GM12878 (cell line): ENCODE results near the gene PATZ1. TPM values are rescaled to one million over a fixed set of nuclear protein-coding genes. Genes with fewer than 3 reads are reported as not detected.
A peak's percentile ranks its signal among the peaks of the same experiment; 100 is the strongest.

Experiments used
- BMI1 ChIP-seq: fragments of 450-650 bp; IDR thresholded peaks from 2 replicates; pipeline ENCODE4 v1.6.1; 2016; ENCODE audit warnings: mild to moderate bottlenecking, moderate library complexity, borderline replicate concordance
- CBFB ChIP-seq: IDR thresholded peaks from 2 replicates; pipeline ENCODE4 v1.6.1; 2016; ENCODE audit warnings: antibody characterized with exemption, low read depth
- CHD2 ChIP-seq: IDR thresholded peaks from 2 replicates; pipeline ENCODE4 v1.6.1; 2011; ENCODE audit warnings: low read depth, low read length, improper control_type of control experiment, borderline replicate concordance
- IKZF1 ChIP-seq: fragments of 450-650 bp; conservative IDR thresholded peaks from 2 replicates; pipeline ENCODE4 v1.6.1; 2017; ENCODE audit warnings: antibody characterized with exemption, mild to moderate bottlenecking
- MEF2A ChIP-seq: IDR thresholded peaks from 2 replicates; pipeline ENCODE4 v1.6.1; 2011; ENCODE audit warnings: low read depth, mild to moderate bottlenecking, low read length, moderate library complexity; ENCODE audit not compliant: insufficient read depth
- MTA3 ChIP-seq: IDR thresholded peaks from 2 replicates; pipeline ENCODE4 v1.6.1; 2012; ENCODE audit warnings: low read length, inconsistent platforms, borderline replicate concordance
- RUNX3 ChIP-seq: IDR thresholded peaks from 2 replicates; pipeline ENCODE4 v1.6.1; 2012; ENCODE audit warnings: low read length, inconsistent platforms
- SREBF1 ChIP-seq: IDR thresholded peaks from 2 replicates; pipeline ENCODE4 v1.6.1; 2012; ENCODE audit warnings: mild to moderate bottlenecking, low read length
- YBX1 ChIP-seq: fragments of 450-650 bp; IDR thresholded peaks from 2 replicates; pipeline ENCODE4 v1.6.1; 2016; ENCODE audit warnings: antibody characterized with exemption
- YY1 ChIP-seq: IDR thresholded peaks from 2 replicates; pipeline ENCODE4 v1.6.1; 2011; ENCODE audit warnings: low read depth, mild to moderate bottlenecking, low read length
- ZNF622 ChIP-seq: fragments of 450-650 bp; IDR thresholded peaks from 2 replicates; pipeline ENCODE4 v1.6.1; 2017; ENCODE audit warnings: mild to moderate bottlenecking, inconsistent platforms
- polyA plus RNA-seq, 11 experiments: library from polyadenylated mRNA; depleted of rRNA in 4 of 11; unstranded in 6 of 11; stranded (reverse) in 5 of 11; fragments of >200 nt; fragmentation: Nextera tagmentation in 4 of 11; fragmentation: Illumina TruSeq in 1 of 11; extraction: Ambion mirVana in 4 of 11; extraction: Trizol in 1 of 11; gene quantifications; 1 replicate in 1 of 11; 2 replicates in 10 of 11; pipeline versions ENCODE4 v1.2.1 to v1.2.3, GENCODE V29; 2011 to 2016; ENCODE audit warnings: inconsistent platforms in 2 of 11, missing spikeins in 2 of 11, low read depth in 1 of 11
- total RNA-seq, 4 experiments: library from RNA; depleted of rRNA in 3 of 4; stranded (reverse); fragments of >200 nt in 3 of 4; fragmentation: Illumina TruSeq in 1 of 4; extraction: Trizol in 1 of 4; gene quantifications; 2 replicates each; pipeline versions ENCODE4 v1.2.1 to v1.2.3, GENCODE V29; 2013 to 2021
- TF ChIP-seq, protein P1 (sequence below): IDR thresholded peaks from 2 replicates; pipeline ENCODE4 v1.6.1; 2011; ENCODE audit warnings: borderline replicate concordance, low read depth, mild to moderate bottlenecking, moderate library complexity, mixed read lengths, low read length; ENCODE audit not compliant: insufficient read depth; ENCODE audit errors: extremely low read length
- TF ChIP-seq, protein P2 (sequence below), 3 experiments: IDR thresholded peaks in 2 of 3; conservative IDR thresholded peaks in 1 of 3; 2 replicates each; pipeline ENCODE4 v1.5.1; 2011; ENCODE audit warnings: low read depth in 3 of 3, low read length in 3 of 3, mild to moderate bottlenecking in 3 of 3, control low read depth in 2 of 3, moderate library complexity in 2 of 3, inconsistent platforms in 1 of 3, mixed read lengths in 1 of 3; ENCODE audit not compliant: control insufficient read depth in 2 of 3, insufficient read depth in 1 of 3; ENCODE audit errors: extremely low read depth in 1 of 3
- TF ChIP-seq, protein P3 (sequence below): IDR thresholded peaks from 2 replicates; pipeline ENCODE4 v1.6.1; 2012; ENCODE audit warnings: low read depth, low read length, improper control_type of control experiment
- TF ChIP-seq, protein P4 (sequence below): fragments of 450-650 bp; IDR thresholded peaks from 2 replicates; pipeline ENCODE4 v1.6.1; 2017; ENCODE audit warnings: borderline replicate concordance
- TF ChIP-seq, protein P5 (sequence below): fragments of 450-650 bp; IDR thresholded peaks from 2 replicates; pipeline ENCODE4 v1.6.1; 2017; ENCODE audit warnings: low read depth, mild to moderate bottlenecking, moderate library complexity
- TF ChIP-seq, protein P6 (sequence below): IDR thresholded peaks from 2 replicates; pipeline ENCODE4 v1.6.1; 2012; ENCODE audit warnings: low read depth, low read length, improper control_type of control experiment

Gene PATZ1
- total and polyA plus RNA-seq, 10 of the 15 experiments (the other 5 are each of a cell fraction or from before 2014, with no cell fraction given): 3.6 to 32.7 (median 13.9) TPM

DNA sequence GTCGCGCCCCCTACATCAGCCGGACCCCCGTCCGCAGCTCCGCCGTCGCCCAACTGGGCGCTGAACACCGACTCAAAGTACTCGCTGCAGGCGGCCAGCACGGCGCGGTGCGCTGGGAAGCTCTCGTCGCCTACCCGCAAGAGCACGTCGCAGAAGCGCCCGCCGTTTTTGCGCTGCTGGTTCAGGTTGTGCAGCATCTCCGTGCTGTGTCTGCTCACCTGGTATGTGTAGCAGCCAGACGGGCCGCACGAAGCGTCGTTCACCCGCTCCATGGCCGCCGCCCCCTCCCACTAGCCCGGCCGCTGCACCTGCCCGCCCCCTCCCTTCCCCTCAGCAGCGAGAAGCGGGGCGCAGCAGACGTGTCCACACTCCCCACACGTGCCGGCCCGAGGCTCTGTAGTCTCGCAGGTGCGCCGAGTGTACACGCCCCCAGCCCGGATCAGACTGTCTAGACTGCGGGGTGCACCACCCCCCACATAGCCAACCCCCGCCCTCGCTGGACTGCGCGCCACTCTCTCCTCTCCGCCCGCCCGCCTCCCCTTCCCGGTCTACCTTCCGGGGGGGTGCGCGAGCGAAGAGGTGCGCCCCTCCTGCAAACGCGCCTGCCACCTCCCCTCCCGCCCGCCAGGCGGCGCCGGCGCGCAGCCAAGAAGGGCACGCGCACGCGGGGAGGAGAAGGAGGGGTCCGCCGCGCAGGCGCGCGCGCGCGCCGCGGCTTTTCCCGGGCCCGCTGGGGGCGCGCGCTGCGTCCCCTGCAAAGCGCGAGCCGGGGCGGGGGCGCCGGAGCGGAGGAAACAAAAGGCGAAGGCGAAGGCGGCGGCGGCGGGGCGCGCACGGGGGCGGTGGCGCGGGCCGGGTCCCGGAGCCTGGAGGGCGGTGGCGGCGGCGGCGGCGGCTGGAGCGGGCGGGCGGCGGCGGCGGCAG, 553 bp downstream of the PATZ1 start (continued):
- TF ChIP-seq MTA3: no peak
- no peak for TF ChIP-seq RUNX3
- no peak for TF ChIP-seq ZNF622
- TF ChIP-seq, protein P1, sequence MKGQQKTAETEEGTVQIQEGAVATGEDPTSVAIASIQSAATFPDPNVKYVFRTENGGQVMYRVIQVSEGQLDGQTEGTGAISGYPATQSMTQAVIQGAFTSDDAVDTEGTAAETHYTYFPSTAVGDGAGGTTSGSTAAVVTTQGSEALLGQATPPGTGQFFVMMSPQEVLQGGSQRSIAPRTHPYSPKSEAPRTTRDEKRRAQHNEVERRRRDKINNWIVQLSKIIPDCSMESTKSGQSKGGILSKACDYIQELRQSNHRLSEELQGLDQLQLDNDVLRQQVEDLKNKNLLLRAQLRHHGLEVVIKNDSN: no peak
- no peak for TF ChIP-seq CBFB
- no peak for TF ChIP-seq CHD2
- TF ChIP-seq, protein P2, sequence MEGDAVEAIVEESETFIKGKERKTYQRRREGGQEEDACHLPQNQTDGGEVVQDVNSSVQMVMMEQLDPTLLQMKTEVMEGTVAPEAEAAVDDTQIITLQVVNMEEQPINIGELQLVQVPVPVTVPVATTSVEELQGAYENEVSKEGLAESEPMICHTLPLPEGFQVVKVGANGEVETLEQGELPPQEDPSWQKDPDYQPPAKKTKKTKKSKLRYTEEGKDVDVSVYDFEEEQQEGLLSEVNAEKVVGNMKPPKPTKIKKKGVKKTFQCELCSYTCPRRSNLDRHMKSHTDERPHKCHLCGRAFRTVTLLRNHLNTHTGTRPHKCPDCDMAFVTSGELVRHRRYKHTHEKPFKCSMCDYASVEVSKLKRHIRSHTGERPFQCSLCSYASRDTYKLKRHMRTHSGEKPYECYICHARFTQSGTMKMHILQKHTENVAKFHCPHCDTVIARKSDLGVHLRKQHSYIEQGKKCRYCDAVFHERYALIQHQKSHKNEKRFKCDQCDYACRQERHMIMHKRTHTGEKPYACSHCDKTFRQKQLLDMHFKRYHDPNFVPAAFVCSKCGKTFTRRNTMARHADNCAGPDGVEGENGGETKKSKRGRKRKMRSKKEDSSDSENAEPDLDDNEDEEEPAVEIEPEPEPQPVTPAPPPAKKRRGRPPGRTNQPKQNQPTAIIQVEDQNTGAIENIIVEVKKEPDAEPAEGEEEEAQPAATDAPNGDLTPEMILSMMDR (IDR thresholded peaks at IDR 0.05 in 2 of 3, conservative IDR thresholded peaks at IDR 0.05 in 1 of 3; ENCODE audit: control insufficient read depth in 2 of 3, extremely low read depth in 1 of 3, insufficient read depth in 1 of 3, low read depth in 3 of 3, low read length in 3 of 3): peak; percentile 86 to 94 (median 86)
- TF ChIP-seq, protein P3, sequence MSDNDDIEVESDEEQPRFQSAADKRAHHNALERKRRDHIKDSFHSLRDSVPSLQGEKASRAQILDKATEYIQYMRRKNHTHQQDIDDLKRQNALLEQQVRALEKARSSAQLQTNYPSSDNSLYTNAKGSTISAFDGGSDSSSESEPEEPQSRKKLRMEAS: peak; percentile 63
- TF ChIP-seq, protein P4, sequence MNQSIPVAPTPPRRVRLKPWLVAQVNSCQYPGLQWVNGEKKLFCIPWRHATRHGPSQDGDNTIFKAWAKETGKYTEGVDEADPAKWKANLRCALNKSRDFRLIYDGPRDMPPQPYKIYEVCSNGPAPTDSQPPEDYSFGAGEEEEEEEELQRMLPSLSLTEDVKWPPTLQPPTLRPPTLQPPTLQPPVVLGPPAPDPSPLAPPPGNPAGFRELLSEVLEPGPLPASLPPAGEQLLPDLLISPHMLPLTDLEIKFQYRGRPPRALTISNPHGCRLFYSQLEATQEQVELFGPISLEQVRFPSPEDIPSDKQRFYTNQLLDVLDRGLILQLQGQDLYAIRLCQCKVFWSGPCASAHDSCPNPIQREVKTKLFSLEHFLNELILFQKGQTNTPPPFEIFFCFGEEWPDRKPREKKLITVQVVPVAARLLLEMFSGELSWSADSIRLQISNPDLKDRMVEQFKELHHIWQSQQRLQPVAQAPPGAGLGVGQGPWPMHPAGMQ: no peak
- no peak for TF ChIP-seq BMI1
- peak; percentile 82 for TF ChIP-seq IKZF1
- TF ChIP-seq YBX1: no peak
- peak; percentile 48; the same call in 1 of the 2 replicates for TF ChIP-seq MEF2A
- no peak for TF ChIP-seq SREBF1
- TF ChIP-seq, protein P5, sequence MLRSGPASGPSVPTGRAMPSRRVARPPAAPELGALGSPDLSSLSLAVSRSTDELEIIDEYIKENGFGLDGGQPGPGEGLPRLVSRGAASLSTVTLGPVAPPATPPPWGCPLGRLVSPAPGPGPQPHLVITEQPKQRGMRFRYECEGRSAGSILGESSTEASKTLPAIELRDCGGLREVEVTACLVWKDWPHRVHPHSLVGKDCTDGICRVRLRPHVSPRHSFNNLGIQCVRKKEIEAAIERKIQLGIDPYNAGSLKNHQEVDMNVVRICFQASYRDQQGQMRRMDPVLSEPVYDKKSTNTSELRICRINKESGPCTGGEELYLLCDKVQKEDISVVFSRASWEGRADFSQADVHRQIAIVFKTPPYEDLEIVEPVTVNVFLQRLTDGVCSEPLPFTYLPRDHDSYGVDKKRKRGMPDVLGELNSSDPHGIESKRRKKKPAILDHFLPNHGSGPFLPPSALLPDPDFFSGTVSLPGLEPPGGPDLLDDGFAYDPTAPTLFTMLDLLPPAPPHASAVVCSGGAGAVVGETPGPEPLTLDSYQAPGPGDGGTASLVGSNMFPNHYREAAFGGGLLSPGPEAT: no peak
- TF ChIP-seq YY1: no peak
- TF ChIP-seq, protein P6, sequence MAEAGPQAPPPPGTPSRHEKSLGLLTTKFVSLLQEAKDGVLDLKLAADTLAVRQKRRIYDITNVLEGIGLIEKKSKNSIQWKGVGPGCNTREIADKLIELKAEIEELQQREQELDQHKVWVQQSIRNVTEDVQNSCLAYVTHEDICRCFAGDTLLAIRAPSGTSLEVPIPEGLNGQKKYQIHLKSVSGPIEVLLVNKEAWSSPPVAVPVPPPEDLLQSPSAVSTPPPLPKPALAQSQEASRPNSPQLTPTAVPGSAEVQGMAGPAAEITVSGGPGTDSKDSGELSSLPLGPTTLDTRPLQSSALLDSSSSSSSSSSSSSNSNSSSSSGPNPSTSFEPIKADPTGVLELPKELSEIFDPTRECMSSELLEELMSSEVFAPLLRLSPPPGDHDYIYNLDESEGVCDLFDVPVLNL: peak; percentile 9; the same call in 1 of the 2 replicates
